ENCODE results near the gene MAT1A.
"Not testable (repeated sequence)": the region's sequence is repeated elsewhere in the genome, so short reads cannot be mapped to it uniquely, and the experiment has no call there.

The MAT1A gene

GRCh38 chr10:80289451-80290287, at the start of gene MAT1A:
MAT1A (minus strand) TSS chr10:80289658; CDS start chr10:80289423, 235 bp downstream.
- DNase-seq = no peak

GRCh38 chr10:80333983-80334382, 44.5 kb upstream of the MAT1A start:
- DNase-seq = no peak

- DNase-seq = no peak
Observed at GRCh38 chr10:80324891-80325364, 35.5 kb upstream of the MAT1A start.

GRCh38 chr10:80324086-80324485, 34.6 kb upstream of the MAT1A start:
- no peak for DNase-seq

- DNase-seq = no peak
Observed at GRCh38 chr10:80323311-80323710, 33.9 kb upstream of the MAT1A start.

- no peak for DNase-seq
Observed at GRCh38 chr10:80322711-80323110, 33.3 kb upstream of the MAT1A start.

GRCh38 chr10:80322158-80322557, 32.7 kb upstream of the MAT1A start:
- DNase-seq = no peak

- DNase-seq = no peak
Observed at GRCh38 chr10:80321183-80321582, 31.7 kb upstream of the MAT1A start.

- no peak for DNase-seq
Observed at GRCh38 chr10:80320377-80320776, 30.9 kb upstream of the MAT1A start.

GRCh38 chr10:80319725-80320290, 30.4 kb upstream of the MAT1A start:
- no peak for DNase-seq

- DNase-seq = no peak
Observed at GRCh38 chr10:80319318-80319717, 29.9 kb upstream of the MAT1A start.

- no peak for DNase-seq
Observed at GRCh38 chr10:80318742-80319141, 29.3 kb upstream of the MAT1A start.

GRCh38 chr10:80315391-80315790, 25.9 kb upstream of the MAT1A start:
- no peak for DNase-seq

- no peak for DNase-seq
Observed at GRCh38 chr10:80313523-80313922, 24.1 kb upstream of the MAT1A start.

GRCh38 chr10:80305989-80306388, 16.5 kb upstream of the MAT1A start:
- DNase-seq = not testable (repeated sequence)

- DNase-seq = no peak
Observed at GRCh38 chr10:80296942-80297341, 7.5 kb upstream of the MAT1A start.

- no peak for DNase-seq
Observed at GRCh38 chr10:80292607-80293239, 3.3 kb upstream of the MAT1A start.

GRCh38 chr10:80290474-80291220, 1.2 kb upstream of the MAT1A start:
- no peak for DNase-seq

- no peak for DNase-seq
Observed at GRCh38 chr10:80288849-80289248, 609 bp downstream of the MAT1A start.

- no peak for DNase-seq
Observed at GRCh38 chr10:80284522-80284921, 4.9 kb downstream of the MAT1A start.

- DNase-seq = no peak
Observed at GRCh38 chr10:80283536-80284199, 5.8 kb downstream of the MAT1A start.

- no peak for DNase-seq
Observed at GRCh38 chr10:80283119-80283518, 6.3 kb downstream of the MAT1A start.

All from activated CD8-positive, alpha-beta memory T cell treated with anti-CD3 and anti-CD28 coated beads for 24 hours (primary cell).